Small intestine (tissue), 7 donors: Measurements from ENCODE around the gene RAB11B. TPM values are rescaled to one million over a fixed set of nuclear protein-coding genes. Genes with fewer than 3 reads are reported as not detected.
A peak's percentile ranks its signal among the peaks of the same experiment; 100 is the strongest.
"Not testable (repeated sequence)": the region's sequence is repeated elsewhere in the genome, so short reads cannot be mapped to it uniquely, and the experiment has no call there.

Source experiments
- DNase-seq, 2 donors: peaks; one replicate each; pipeline versions ENCODE4 v3.0.0 to v3.0.0-alpha.2; 2013
- FAIRE-seq: peaks from 2 replicates; lab custom pipeline; 2012; peaks lifted over from hg19 to GRCh38; lab: Jason Lieb, UNC
- H3K27ac ChIP-seq, 3 donors: one replicate each; pipeline ENCODE4 v1.5.1; 2013; ENCODE audit warnings: low read length in 2 of 3, mild to moderate bottlenecking in 2 of 3, control low read depth in 1 of 3, inconsistent platforms in 1 of 3, low read depth in 1 of 3, moderate library complexity in 1 of 3
- H3K27me3 ChIP-seq, 3 donors: one replicate each; pipeline ENCODE4 v1.6.1; 2013; ENCODE audit warnings: low read length in 3 of 3, inconsistent platforms in 1 of 3; ENCODE audit not compliant: control insufficient read depth in 3 of 3, insufficient read depth in 3 of 3
- H3K36me3 ChIP-seq, 3 donors: one replicate each; pipeline ENCODE4 v1.6.1; 2013; ENCODE audit warnings: low read length in 3 of 3, inconsistent platforms in 1 of 3, low read depth in 1 of 3, mild to moderate bottlenecking in 1 of 3, moderate library complexity in 1 of 3; ENCODE audit not compliant: control insufficient read depth in 3 of 3, insufficient read depth in 2 of 3
- H3K4me1 ChIP-seq, 3 donors: one replicate each; pipeline ENCODE4 v1.6.1; 2013; ENCODE audit warnings: low read length in 2 of 3, inconsistent platforms in 1 of 3, low read depth in 1 of 3, mild to moderate bottlenecking in 1 of 3, moderate library complexity in 1 of 3; ENCODE audit not compliant: control insufficient read depth in 3 of 3, insufficient read depth in 2 of 3
- H3K4me3 ChIP-seq, 3 donors: one replicate each; pipeline ENCODE4 v1.5.1; 2013; ENCODE audit warnings: low read length in 3 of 3, control low read depth in 1 of 3, inconsistent platforms in 1 of 3, low read depth in 1 of 3, mild to moderate bottlenecking in 1 of 3, moderate library complexity in 1 of 3
- H3K9me3 ChIP-seq, 2 donors: one replicate each; pipeline ENCODE4 v1.6.1; 2013; ENCODE audit warnings: low read depth in 1 of 2, low read length in 1 of 2; ENCODE audit not compliant: control insufficient read depth in 2 of 2, insufficient read depth in 1 of 2
- WGBS, 3 donors: extraction: QIAGEN DNeasy Blood & Tissue Kit; methylation state at CpG; one replicate each; pipeline ENCODE4 v1.1.7; 2013; 5-methylcytosine and 5-hydroxymethylcytosine counted together
- polyA plus RNA-seq, 4 donors: library from polyadenylated mRNA; stranded (reverse) in 3 of 4; unstranded in 1 of 4; fragments of 200-250 nt in 3 of 4; fragments of 120-200 nt in 1 of 4; gene quantifications; one replicate each; pipeline versions ENCODE4 v1.2.1 to v1.2.3, GENCODE V29; 2013
- donor health status: healthy with polysubstance abuse.
- donor health status: control.
- donor health status: control.
- donor health status: Bipolar disorder and iron deficiency.
- donor health status: healthy.

Gene RAB11B
- polyA plus RNA-seq, 4 donors, result 55.7 to 102 (median 72.2) TPM

- DNase-seq (peak in 1 of 2 donors; percentile 65), FAIRE-seq (no peak)
- no peaks in the 10 kb centered on the region for H3K27me3 ChIP-seq
- H3K4me3 ChIP-seq, result no peak overlapping the region
- H3K27ac ChIP-seq, result peak overlapping the region in 1 of 3 donors; percentile 59
- H3K36me3 ChIP-seq, result peaks cover 0 to 13% (median 0%) of the 10 kb centered on the region in 3 donors
- H3K9me3 ChIP-seq, result no peaks in the 10 kb centered on the region
- 60 to 75% (median 64%) methylated on average over 26 of the region's 26 CpGs for WGBS, 3 donors
- H3K4me1 ChIP-seq, result peaks cover 0 to 7% (median 2%) of the 10 kb centered on the region in 3 donors
Observed at GRCh38 chr19:8373867-8374813, 16.0 kb upstream of the RAB11B start.

- H3K9me3 ChIP-seq, H3K4me1 ChIP-seq, FAIRE-seq, H3K27me3 ChIP-seq, H3K27ac ChIP-seq, DNase-seq, H3K4me3 ChIP-seq: not testable (repeated sequence)
- WGBS, 3 donors, result 96 to 98% (median 97%) methylated on average over 24 to 32 of the region's 32 CpGs
- peaks cover 0 to 13% (median 0%) of the 10 kb centered on the region in 3 donors for H3K36me3 ChIP-seq
Observed at GRCh38 chr19:8375766-8376165, 14.4 kb upstream of the RAB11B start.

- not testable (repeated sequence) for H3K27ac ChIP-seq, H3K36me3 ChIP-seq, H3K9me3 ChIP-seq, H3K4me1 ChIP-seq, FAIRE-seq, DNase-seq, H3K27me3 ChIP-seq, H3K4me3 ChIP-seq
- 83 to 87% (median 85%) methylated on average over 9 to 10 of the region's 10 CpGs for WGBS, 3 donors
Observed at GRCh38 chr19:8376373-8376974, 13.7 kb upstream of the RAB11B start.

- Histone ChIP-seq H3K4me3 (no peak overlapping the region), H3K27me3 (no peaks in the 10 kb centered on the region), H3K4me1 (no peaks in the 10 kb centered on the region), H3K9me3 (no peaks in the 10 kb centered on the region), H3K27ac (no peak overlapping the region), H3K36me3 (peaks cover 0 to 9% (median 0%) of the 10 kb centered on the region in 3 donors)
- DNase-seq (no peak), FAIRE-seq (no peak)
- WGBS, 3 donors, result 10 to 60% (median 20%) methylated on average over 1 of the region's 1 CpG
Observed at GRCh38 chr19:8377598-8377997, 12.6 kb upstream of the RAB11B start.

GRCh38 chr19:8379156-8379891, 10.8 kb upstream of the RAB11B start:
- not testable (repeated sequence) for H3K36me3 ChIP-seq, H3K9me3 ChIP-seq, H3K27ac ChIP-seq, FAIRE-seq, DNase-seq, H3K4me1 ChIP-seq, H3K27me3 ChIP-seq, H3K4me3 ChIP-seq
- WGBS, 3 donors, result 94 to 96% (median 96%) methylated on average over 13 of the region's 13 CpGs

- not testable (repeated sequence) for H3K36me3 ChIP-seq, H3K27me3 ChIP-seq, DNase-seq, H3K4me3 ChIP-seq, H3K27ac ChIP-seq, H3K9me3 ChIP-seq, H3K4me1 ChIP-seq, FAIRE-seq
- 82 to 90% (median 89%) methylated on average over 4 of the region's 4 CpGs for WGBS, 3 donors
Observed at GRCh38 chr19:8384569-8384968, 5.6 kb upstream of the RAB11B start.

GRCh38 chr19:8385103-8385502, 5.1 kb upstream of the RAB11B start:
- not testable (repeated sequence) for H3K4me1 ChIP-seq, H3K36me3 ChIP-seq, DNase-seq, H3K9me3 ChIP-seq, H3K4me3 ChIP-seq, H3K27me3 ChIP-seq, H3K27ac ChIP-seq, FAIRE-seq
- 59 to 73% (median 60%) methylated on average over 2 of the region's 2 CpGs for WGBS, 3 donors

- WGBS, 3 donors, result 46 to 73% (median 57%) methylated on average over 3 of the region's 3 CpGs
- not testable (repeated sequence) for H3K27ac ChIP-seq, FAIRE-seq, H3K4me3 ChIP-seq, H3K36me3 ChIP-seq, H3K27me3 ChIP-seq, H3K4me1 ChIP-seq, H3K9me3 ChIP-seq, DNase-seq
Observed at GRCh38 chr19:8385566-8385965, 4.6 kb upstream of the RAB11B start.
